ENCODE data around the gene IL10RB. TPM values are rescaled to one million over a fixed set of nuclear protein-coding genes. Genes with fewer than 3 reads are reported as not detected.

Gene IL10RB
- total and polyA plus RNA-seq, 2 of the 8 experiments (the other 6 are each of a cell fraction or from before 2014, with no cell fraction given) = 2.7 to 3.2 TPM

DNA sequence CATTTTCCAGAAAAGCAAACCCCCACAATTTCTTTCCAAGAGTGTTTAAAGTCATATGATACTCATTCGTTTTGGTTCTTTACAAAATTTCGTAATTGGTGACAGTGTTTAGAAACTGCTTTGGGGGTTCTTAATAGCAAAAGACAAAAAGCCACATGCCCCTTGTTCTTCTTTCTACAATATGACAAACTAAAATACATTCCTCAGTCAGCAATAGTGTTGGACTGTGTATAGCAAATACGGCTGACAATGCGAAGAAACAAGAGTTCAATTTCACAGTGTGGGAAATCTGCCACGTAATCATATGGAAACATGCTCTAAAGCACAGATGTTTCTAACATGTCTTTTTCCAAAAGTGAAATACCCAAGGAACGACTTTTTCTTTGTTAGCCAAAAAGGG is 51.0 kb downstream of the IL10RB start:
- no peak overlapping the region for H4K5ac ChIP-seq (ENCODE audit: insufficient read length, low read depth, low read length)
- no peak overlapping the region for H4K91ac ChIP-seq (replicated peaks; ENCODE audit: insufficient read length, low read length)
- no peak overlapping the region for H2AK5ac ChIP-seq (ENCODE audit: low read depth, low read length)
- no peak overlapping the region for H2BK120ac ChIP-seq (replicated peaks; ENCODE audit: low read depth, low read length)
- ChIA-PET POLR2A (ENCODE audit: partially characterized antibody) (interaction anchor here (1.1 kb wide), 1 partner anchor 8 kb away, joined by 3 read pairs; the partner anchor contains the start of gene IFNAR1), CTCF (ENCODE audit: partially characterized antibody) (interaction anchor here (0.7 to 2.3 kb wide), 3 partner anchors 16 to 107 kb away, joined by 3 to 6 read pairs (median 4); no protein-coding TSS in a partner anchor)
- no peak overlapping the region for H2BK15ac ChIP-seq (ENCODE audit: low read length)
- no peak overlapping the region for H4K8ac ChIP-seq (ENCODE audit: extremely low read depth, insufficient read depth, low read length)
- FAIRE-seq (no peak), DNase-seq (ENCODE audit: low read depth in 1 of 2, low spot score in 2 of 2) (no peak)
- H2AFZ ChIP-seq (ENCODE audit: low read length) = no peak overlapping the region
- no peak overlapping the region for H3K56ac ChIP-seq (replicated peaks; ENCODE audit: insufficient read length, low read depth, low read length)
- H3K4me1 ChIP-seq (replicated peaks in 1 of 4; ENCODE audit: control insufficient read depth in 3 of 4, insufficient read depth in 4 of 4, low read length in 3 of 4) = no peaks in the 10 kb centered on the region
- no peak overlapping the region for H3K4me2 ChIP-seq (ENCODE audit: insufficient read depth in 1 of 2, low read depth in 2 of 2, low read length in 2 of 2)
- H3K4me3 ChIP-seq (ENCODE audit: extremely low read depth in 1 of 4, insufficient read depth in 2 of 4, low read depth in 3 of 4, low read length in 4 of 4) = no peak overlapping the region
- no peaks in the 10 kb centered on the region for H3K79me1 ChIP-seq (ENCODE audit: low read depth, low read length)
- H3K23me2 ChIP-seq (ENCODE audit: low read depth, low read length) = no peaks in the 10 kb centered on the region
- no peak overlapping the region for H2BK12ac ChIP-seq (ENCODE audit: low read depth, low read length)
- H4K20me1 ChIP-seq (replicated peaks in 1 of 2; ENCODE audit: control insufficient read depth in 1 of 2, insufficient read depth in 2 of 2, low read length in 2 of 2) = no peaks in the 10 kb centered on the region
- no peaks in the 10 kb centered on the region for H3K79me2 ChIP-seq (ENCODE audit: control insufficient read depth in 1 of 2, insufficient read depth in 2 of 2, low read length in 2 of 2)
- H3K14ac ChIP-seq (ENCODE audit: insufficient read length) = no peak overlapping the region
- H2BK5ac ChIP-seq (ENCODE audit: low read depth, low read length) = no peak overlapping the region
- no peak overlapping the region for H3K18ac ChIP-seq (ENCODE audit: extremely low read depth, low read length)
- 82% methylated on average over 6 of the region's 6 CpGs; no CpG with 5 or more reads in 1 of the 2 experiments for WGBS, 2 experiments (ENCODE audit: extremely low coverage in 1 of 2, insufficient coverage in 1 of 2, insufficient read length in 1 of 2, insufficient replicate concordance in 2 of 2, low coverage in 1 of 2, low lambda C conversion rate in 2 of 2, missing lambda C conversion rate in 1 of 2)
- no peak overlapping the region for H2BK20ac ChIP-seq (ENCODE audit: low read length)
- H3K9me3 ChIP-seq (ENCODE audit: insufficient read depth in 2 of 2, low read depth in 1 of 2, low read length in 1 of 2) = no peaks in the 10 kb centered on the region; a peak in 1 of 4 replicates
- no peak overlapping the region for H3K4ac ChIP-seq (replicated peaks; ENCODE audit: insufficient read length, low read depth, low read length)
- no peaks in the 10 kb centered on the region for H3K27me3 ChIP-seq (replicated peaks in 1 of 4; ENCODE audit: control insufficient read depth in 3 of 4, extremely low read depth in 1 of 4, insufficient read depth in 3 of 4, low read length in 3 of 4)
- H3K23ac ChIP-seq (ENCODE audit: insufficient read length) = no peak overlapping the region
- no peak overlapping the region for H3K27ac ChIP-seq (ENCODE audit: low read depth, low read length)
- no peak overlapping the region for H3K9ac ChIP-seq (replicated peaks in 1 of 4; ENCODE audit: extremely low read depth in 1 of 4, low read depth in 3 of 4, low read length in 3 of 4)
- no peaks in the 10 kb centered on the region for H3K36me3 ChIP-seq (ENCODE audit: control insufficient read depth in 2 of 4, insufficient read depth in 4 of 4, low read length in 3 of 4)
- no peak for TF ChIP-seq SIN3A (conservative IDR thresholded peaks at IDR 0.05 in 1 of 2, IDR thresholded peaks at IDR 0.05 in 1 of 2; ENCODE audit: low read depth in 1 of 2, low read length in 2 of 2)
- no peak for TF ChIP-seq ASH2L (IDR thresholded peaks at IDR 0.05; ENCODE audit: low read length)
- no peak for TF ChIP-seq BACH1 (IDR thresholded peaks at IDR 0.05; ENCODE audit: low read length)
- TF ChIP-seq SP4 (IDR thresholded peaks at IDR 0.05; ENCODE audit: low read length) = no peak
- no peak for TF ChIP-seq MAFK (IDR thresholded peaks at IDR 0.05; ENCODE audit: low read depth, low read length)
- TF ChIP-seq, protein P1, sequence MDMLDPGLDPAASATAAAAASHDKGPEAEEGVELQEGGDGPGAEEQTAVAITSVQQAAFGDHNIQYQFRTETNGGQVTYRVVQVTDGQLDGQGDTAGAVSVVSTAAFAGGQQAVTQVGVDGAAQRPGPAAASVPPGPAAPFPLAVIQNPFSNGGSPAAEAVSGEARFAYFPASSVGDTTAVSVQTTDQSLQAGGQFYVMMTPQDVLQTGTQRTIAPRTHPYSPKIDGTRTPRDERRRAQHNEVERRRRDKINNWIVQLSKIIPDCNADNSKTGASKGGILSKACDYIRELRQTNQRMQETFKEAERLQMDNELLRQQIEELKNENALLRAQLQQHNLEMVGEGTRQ (IDR thresholded peaks at IDR 0.05; ENCODE audit: low read length) = no peak
- TF ChIP-seq CEBPB (IDR thresholded peaks at IDR 0.05; ENCODE audit: low read depth, low read length) = no peak
- TF ChIP-seq GTF2F1 (IDR thresholded peaks at IDR 0.05; ENCODE audit: borderline replicate concordance, low read depth, low read length) = no peak
- no peak for TF ChIP-seq HDAC2 (IDR thresholded peaks at IDR 0.05; ENCODE audit: borderline replicate concordance in 1 of 2, low read depth in 2 of 2, low read length in 2 of 2)
- TF ChIP-seq SIX5 (IDR thresholded peaks at IDR 0.05; ENCODE audit: low read depth, low read length) = no peak
- no peak for TF ChIP-seq TCF12 (IDR thresholded peaks at IDR 0.05; ENCODE audit: low read depth, low read length)
- TF ChIP-seq POU5F1 (IDR thresholded peaks at IDR 0.05; ENCODE audit: low read depth, low read length) = no peak
- no peak for TF ChIP-seq JUND (IDR thresholded peaks at IDR 0.05; ENCODE audit: low read length)
- no peak for TF ChIP-seq CHD2 (IDR thresholded peaks at IDR 0.05; ENCODE audit: low read length)
- no peak for TF ChIP-seq EGR1 (IDR thresholded peaks at IDR 0.05; ENCODE audit: borderline replicate concordance, low read depth, low read length)

Measured in H1 (cell line).